Endodermal cell (in vitro differentiated cells): ENCODE measurements around the gene CCDC170. TPM values are rescaled to one million over a fixed set of nuclear protein-coding genes. Genes with fewer than 3 reads are reported as not detected.

ENCODE experiments used
- DNase-seq: peaks from one replicate; pipeline ENCODE4 v3.0.0-alpha.2; 2017
- H3K27ac ChIP-seq: 2 replicates; pipeline ENCODE4 v1.5.1; 2013; ENCODE audit warnings: mild to moderate bottlenecking, low read depth, low read length, moderate library complexity
- H3K27me3 ChIP-seq: 2 replicates; pipeline ENCODE4 v1.6.1; 2013; ENCODE audit warnings: mild to moderate bottlenecking, low read length, moderate library complexity; ENCODE audit not compliant: insufficient read depth, control insufficient read depth, poor library complexity, severe bottlenecking
- H3K36me3 ChIP-seq: 2 replicates; pipeline ENCODE4 v1.7.0; 2013; ENCODE audit warnings: mild to moderate bottlenecking, low read length, moderate library complexity; ENCODE audit not compliant: control insufficient read depth, insufficient read depth
- H3K4me1 ChIP-seq: one replicate; pipeline ENCODE4 v1.7.0; 2013; ENCODE audit warnings: low read length; ENCODE audit not compliant: control insufficient read depth, insufficient read depth
- H3K4me3 ChIP-seq: 2 replicates; pipeline ENCODE4 v1.5.1; 2013; ENCODE audit warnings: mild to moderate bottlenecking, low read length, moderate library complexity
- H3K9ac ChIP-seq: 2 replicates; pipeline ENCODE4 v1.6.1; 2013; ENCODE audit warnings: mild to moderate bottlenecking, low read length, moderate library complexity; ENCODE audit not compliant: poor library complexity, severe bottlenecking; ENCODE audit errors: extremely low read depth
- H3K9me3 ChIP-seq: 2 replicates; pipeline ENCODE4 v1.6.1; 2013; ENCODE audit warnings: mild to moderate bottlenecking, low read length, moderate library complexity; ENCODE audit not compliant: control insufficient read depth
- H3K27ac Mint-ChIP-seq: 2 replicates; pipeline ENCODE4 v1.8.0; 2020; ENCODE audit warnings: mixed read lengths
- H3K27me3 Mint-ChIP-seq: 2 replicates; pipeline ENCODE4 v1.8.0; 2021; ENCODE audit warnings: mild to moderate bottlenecking, mixed read lengths; ENCODE audit not compliant: insufficient read depth
- H3K36me3 Mint-ChIP-seq: 2 replicates; pipeline ENCODE4 v1.8.0; 2020; ENCODE audit warnings: low read depth, mixed read lengths
- H3K4me1 Mint-ChIP-seq: 2 replicates; pipeline ENCODE4 v1.8.0; 2020; ENCODE audit warnings: mixed read lengths
- H3K4me3 Mint-ChIP-seq: 2 replicates; pipeline ENCODE4 v1.8.0; 2020; ENCODE audit warnings: mild to moderate bottlenecking, moderate library complexity, mixed read lengths
- H3K9me3 Mint-ChIP-seq: 2 replicates; pipeline ENCODE4 v1.8.0; 2020; ENCODE audit warnings: mild to moderate bottlenecking, mixed read lengths
- WGBS, 2 experiments: methylation state at CpG; one replicate each; pipeline versions ENCODE4 v1.1.5 to v1.1.7; 2013; ENCODE audit warnings: missing lambda C conversion rate in 2 of 2, mixed read lengths in 1 of 2; ENCODE audit not compliant: insufficient coverage in 1 of 2, insufficient read length in 1 of 2; 5-methylcytosine and 5-hydroxymethylcytosine counted together
- total RNA-seq, 2 donors: library from RNA; stranded (reverse); fragmentation: NEBNext Ultra II Directional in 1 of 2; extraction: Animal tissue kit (Norgen Biotek cat#: 25700) in 1 of 2; gene quantifications; 2 replicates in 1 of 2; 3 replicates in 1 of 2; pipeline ENCODE4 v1.2.1, GENCODE V29; 2021
- TF ChIP-seq, protein P1 (sequence below): fragments of 200-600 bp; sonication (generic); conservative IDR thresholded peaks from 2 replicates; pipeline ENCODE4 v1.5.0; 2021; ENCODE audit warnings: antibody characterized with exemption, mild to moderate bottlenecking

The CCDC170 gene
- total RNA-seq, 2 donors from 2014 or later = 2.2 to 4.1 TPM

DNA sequence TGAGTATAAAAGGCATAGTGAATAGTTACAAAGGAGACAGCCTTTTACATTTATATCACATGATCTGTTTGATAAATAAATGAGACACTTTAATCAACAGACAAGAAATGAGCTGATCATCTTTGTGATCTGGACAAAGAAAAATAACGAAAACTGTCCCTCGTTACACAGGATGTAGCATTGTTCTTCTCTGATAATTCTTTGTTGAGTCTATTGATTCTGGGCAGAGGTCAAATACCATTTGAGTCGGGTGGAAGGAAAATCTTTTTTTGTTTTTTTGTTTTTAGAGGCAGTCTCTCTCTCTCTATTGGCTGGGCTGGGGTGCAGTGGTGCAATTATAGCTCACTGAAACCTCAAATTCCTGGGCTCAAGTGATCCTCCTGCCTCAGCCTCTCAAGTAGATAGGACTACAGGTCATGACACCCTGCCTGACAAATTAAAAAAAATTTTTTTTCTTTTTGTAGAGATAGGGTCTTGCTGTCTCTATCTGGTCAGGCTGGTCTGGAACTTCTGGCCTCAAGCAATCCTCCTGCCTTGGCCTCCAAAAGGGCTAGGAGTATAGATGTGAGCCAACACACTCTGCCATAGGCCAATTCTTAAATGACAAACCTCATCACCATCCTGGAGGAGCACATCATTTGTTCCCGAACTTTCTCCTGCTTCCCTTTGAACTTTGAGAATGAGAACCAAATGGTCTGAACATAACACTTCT, 41.8 kb downstream of the CCDC170 start:
- Histone ChIP-seq H3K27ac (no peak overlapping the region), H3K27me3 (no peaks in the 10 kb centered on the region), H3K4me3 (no peak overlapping the region), H3K9ac (no peak overlapping the region), H3K9me3 (peaks cover 13% of the 10 kb centered on the region), H3K4me1 (no peaks in the 10 kb centered on the region), H3K36me3 (no peaks in the 10 kb centered on the region)
- H3K27me3 Mint-ChIP-seq = no peaks in the 10 kb centered on the region
- no peak overlapping the region for H3K4me3 Mint-ChIP-seq
- TF ChIP-seq, protein P1, sequence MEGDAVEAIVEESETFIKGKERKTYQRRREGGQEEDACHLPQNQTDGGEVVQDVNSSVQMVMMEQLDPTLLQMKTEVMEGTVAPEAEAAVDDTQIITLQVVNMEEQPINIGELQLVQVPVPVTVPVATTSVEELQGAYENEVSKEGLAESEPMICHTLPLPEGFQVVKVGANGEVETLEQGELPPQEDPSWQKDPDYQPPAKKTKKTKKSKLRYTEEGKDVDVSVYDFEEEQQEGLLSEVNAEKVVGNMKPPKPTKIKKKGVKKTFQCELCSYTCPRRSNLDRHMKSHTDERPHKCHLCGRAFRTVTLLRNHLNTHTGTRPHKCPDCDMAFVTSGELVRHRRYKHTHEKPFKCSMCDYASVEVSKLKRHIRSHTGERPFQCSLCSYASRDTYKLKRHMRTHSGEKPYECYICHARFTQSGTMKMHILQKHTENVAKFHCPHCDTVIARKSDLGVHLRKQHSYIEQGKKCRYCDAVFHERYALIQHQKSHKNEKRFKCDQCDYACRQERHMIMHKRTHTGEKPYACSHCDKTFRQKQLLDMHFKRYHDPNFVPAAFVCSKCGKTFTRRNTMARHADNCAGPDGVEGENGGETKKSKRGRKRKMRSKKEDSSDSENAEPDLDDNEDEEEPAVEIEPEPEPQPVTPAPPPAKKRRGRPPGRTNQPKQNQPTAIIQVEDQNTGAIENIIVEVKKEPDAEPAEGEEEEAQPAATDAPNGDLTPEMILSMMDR = no peak
- WGBS, 2 experiments = 84 to 100% methylated on average over 1 to 4 of the region's 4 CpGs
- peaks cover 22% of the 10 kb centered on the region for H3K9me3 Mint-ChIP-seq
- H3K36me3 Mint-ChIP-seq = peaks cover 3% of the 10 kb centered on the region
- DNase-seq = no peak
- H3K27ac Mint-ChIP-seq = no peak overlapping the region
- no peaks in the 10 kb centered on the region for H3K4me1 Mint-ChIP-seq

DNA sequence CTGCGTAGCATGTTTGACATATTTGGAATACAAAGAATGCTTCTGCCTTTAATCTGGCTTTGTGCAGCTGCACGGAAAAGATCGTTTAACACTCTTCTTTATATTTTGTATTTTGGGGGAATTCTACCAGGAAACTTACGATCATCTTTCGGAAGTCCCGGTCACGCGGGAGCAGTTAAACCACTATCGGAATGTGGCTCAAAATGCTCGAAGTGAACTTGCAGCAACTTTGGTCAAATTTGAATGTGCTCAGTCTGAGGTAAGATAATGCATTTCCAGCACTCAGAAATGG, 42.3 kb downstream of the CCDC170 start:
- Histone ChIP-seq H3K27ac (no peak overlapping the region), H3K4me1 (no peaks in the 10 kb centered on the region), H3K9ac (no peak overlapping the region), H3K4me3 (no peak overlapping the region), H3K27me3 (no peaks in the 10 kb centered on the region), H3K9me3 (peaks cover 18% of the 10 kb centered on the region), H3K36me3 (no peaks in the 10 kb centered on the region)
- TF ChIP-seq, protein P1 = no peak
- peaks cover 27% of the 10 kb centered on the region for H3K9me3 Mint-ChIP-seq
- no peaks in the 10 kb centered on the region for H3K27me3 Mint-ChIP-seq
- peaks cover 3% of the 10 kb centered on the region for H3K36me3 Mint-ChIP-seq
- H3K27ac Mint-ChIP-seq = no peak overlapping the region
- 90 to 94% methylated on average over 7 to 10 of the region's 10 CpGs for WGBS, 2 experiments
- DNase-seq = no peak
- H3K4me1 Mint-ChIP-seq = no peaks in the 10 kb centered on the region
- no peak overlapping the region for H3K4me3 Mint-ChIP-seq

DNA sequence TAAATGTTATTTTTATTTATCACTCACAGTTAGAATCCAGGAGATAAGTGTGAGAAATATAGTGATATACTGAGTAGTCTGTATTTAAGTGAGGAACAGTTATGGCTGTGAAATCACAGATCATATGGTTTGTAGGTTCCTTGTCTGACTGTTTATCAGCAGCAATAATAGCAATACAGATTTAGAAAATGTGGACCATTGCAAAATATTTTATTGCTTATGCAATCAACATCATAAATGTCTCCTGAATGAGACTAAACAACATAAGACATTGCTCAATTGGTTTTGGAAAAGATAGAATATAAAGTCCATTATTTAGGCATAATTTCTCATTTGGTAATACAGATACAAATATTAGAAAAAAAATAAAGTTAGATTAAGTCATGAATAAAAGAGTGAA, 43.7 kb downstream of the CCDC170 start:
- Histone ChIP-seq H3K36me3 (no peaks in the 10 kb centered on the region), H3K4me3 (no peak overlapping the region), H3K9me3 (peaks cover 20% of the 10 kb centered on the region), H3K4me1 (no peaks in the 10 kb centered on the region), H3K27me3 (no peaks in the 10 kb centered on the region), H3K9ac (no peak overlapping the region), H3K27ac (no peak overlapping the region)
- no peaks in the 10 kb centered on the region for H3K27me3 Mint-ChIP-seq
- H3K36me3 Mint-ChIP-seq = peaks cover 3% of the 10 kb centered on the region
- no peak for DNase-seq
- H3K4me3 Mint-ChIP-seq = no peak overlapping the region
- TF ChIP-seq, protein P1 = no peak
- peaks cover 23% of the 10 kb centered on the region for H3K9me3 Mint-ChIP-seq
- no peaks in the 10 kb centered on the region for H3K4me1 Mint-ChIP-seq
- H3K27ac Mint-ChIP-seq = no peak overlapping the region
